NCI-H2196 (cell line): ENCODE measurements around the gene BFSP1.

Experiments used
- DNase-seq: peaks from one replicate; lab custom pipeline; 2025; ENCODE audit not compliant: unreplicated experiment; lab: John Stamatoyannopoulos, UW

Gene BFSP1

GRCh38 chr20:17530716-17531664 lies at the start of gene BFSP1:
BFSP1 (minus strand) TSS chr20:17531379; CDS start chr20:17531329, 50 bp downstream.
- peak; percentile 82 for DNase-seq

- no peak for DNase-seq
These were observed 49.7 kb upstream of the BFSP1 start for GRCh38 chr20:17580895-17581294.

- DNase-seq, result no peak
These were observed 48.3 kb upstream of the BFSP1 start for GRCh38 chr20:17579369-17580039.

- DNase-seq, result no peak
These were observed 45.0 kb upstream of the BFSP1 start for GRCh38 chr20:17576215-17576614.

- no peak for DNase-seq
These were observed 42.3 kb upstream of the BFSP1 start for GRCh38 chr20:17573463-17573862.

GRCh38 chr20:17572034-17572638 lies 41.0 kb upstream of the BFSP1 start:
- DNase-seq, result no peak

- no peak for DNase-seq
These were observed 40.0 kb upstream of the BFSP1 start for GRCh38 chr20:17571153-17571527.

- peak; percentile 41 for DNase-seq
These were observed 39.4 kb upstream of the BFSP1 start for GRCh38 chr20:17570347-17571152.

- peak; percentile 95 for DNase-seq
These were observed 38.6 kb upstream of the BFSP1 start, which contains the start of gene DSTN for GRCh38 chr20:17569616-17570346. DSTN (plus strand) TSS chr20:17570075; CDS start chr20:17570209, 134 bp downstream.

- DNase-seq, result peak; percentile 59
These were observed 37.9 kb upstream of the BFSP1 start for GRCh38 chr20:17568972-17569521.

- no peak for DNase-seq
These were observed 37.0 kb upstream of the BFSP1 start for GRCh38 chr20:17568045-17568788.

- no peak for DNase-seq
These were observed 35.2 kb upstream of the BFSP1 start for GRCh38 chr20:17566345-17566744.

GRCh38 chr20:17565169-17565845 lies 34.1 kb upstream of the BFSP1 start:
- no peak for DNase-seq

GRCh38 chr20:17562804-17563305 lies 31.7 kb upstream of the BFSP1 start:
- no peak for DNase-seq

GRCh38 chr20:17560344-17561074 lies 29.3 kb upstream of the BFSP1 start:
- no peak for DNase-seq

- DNase-seq, result no peak
These were observed 28.2 kb upstream of the BFSP1 start for GRCh38 chr20:17559338-17559737.

GRCh38 chr20:17558941-17559304 lies 27.7 kb upstream of the BFSP1 start:
- no peak for DNase-seq
